HCT116 (cell line): Measurements from ENCODE around the gene RIMBP2. TPM values are rescaled to one million over a fixed set of nuclear protein-coding genes. Genes with fewer than 3 reads are reported as not detected.

ENCODE experiments used
- ATAC-seq: fragments of 200-7000 bp; cut with Tn5 transposase; 2 replicates; pipeline ENCODE4 v1.9.1; 2020; ENCODE audit warnings: mild to moderate bottlenecking, moderate library complexity
- BruUV-seq: library from RNA; stranded (reverse); fragments of 400-500 nt; replicated peaks from 2 replicates; lab custom pipeline; 2021; lab: Mats Ljungman, UMichigan
- CTCF ChIA-PET: fragments of 300-600 bp; sonication (Branson Sonifier 250); formaldehyde crosslinking; loops from one replicate; lab custom pipeline; 2021; ENCODE audit warnings: antibody characterized with exemption; lab: Charles Lee
- POLR2A ChIA-PET: fragments of 300-600, 350-600 bp; sonication (Branson Sonifier 250); formaldehyde crosslinking; loops from one replicate; lab custom pipeline; 2021; ENCODE audit warnings: antibody characterized with exemption; lab: Charles Lee
- RAD21 ChIA-PET, 2 experiments: fragments of 300-600 bp; sonication (Branson Sonifier 250); formaldehyde crosslinking; loops; one replicate each; lab custom pipeline; 2023; ENCODE audit warnings: low total read pairs in 2 of 2; ENCODE audit not compliant: uncharacterized antibody in 2 of 2, unreplicated experiment in 2 of 2, low non-redundant PET in 1 of 2; lab: Charles Lee
- DNase-seq: peaks from one replicate; pipeline ENCODE4 v3.0.0-alpha.2; 2010; ENCODE audit warnings: low read depth, low spot score
- H2AFZ ChIP-seq: fragments of 200-600 bp; shearing (Covaris generic), sonication (generic); 2 replicates; pipeline ENCODE4 v1.6.1; 2017; ENCODE audit warnings: low read depth, mixed run types, mixed read lengths, antibody characterized with exemption, low read length; ENCODE audit not compliant: poor library complexity, severe bottlenecking
- H3K27ac ChIP-seq: 2 replicates; pipeline ENCODE4 v1.5.1; 2012; ENCODE audit warnings: low read depth, low read length
- H3K27me3 ChIP-seq: fragments of 200-600 bp; sonication (generic); 2 replicates; pipeline ENCODE4 v1.6.1; 2016; ENCODE audit warnings: mixed run types, low read length, mixed read lengths; ENCODE audit not compliant: insufficient read depth
- H3K36me3 ChIP-seq, 2 experiments: fragments of 200-500 bp in 1 of 2; fragments of 200-600 bp in 1 of 2; sonication (Bioruptor generic) in 1 of 2; sonication (generic) in 1 of 2; 2 replicates each; pipeline versions ENCODE4 v1.5.1 to v1.6.1; 2014 to 2016; ENCODE audit warnings: low read length in 2 of 2, inconsistent platforms in 1 of 2, mixed read lengths in 1 of 2, mixed run types in 1 of 2; ENCODE audit not compliant: insufficient read depth in 2 of 2, control insufficient read depth in 1 of 2
- H3K4me1 ChIP-seq, 2 experiments: fragments of 200-600 bp in 1 of 2; sonication (generic) in 1 of 2; 2 replicates each; pipeline versions ENCODE4 v1.5.1 to v1.6.1; 2012 to 2017; ENCODE audit warnings: low read length in 2 of 2, inconsistent platforms in 1 of 2, mild to moderate bottlenecking in 1 of 2, mixed read lengths in 1 of 2, mixed run types in 1 of 2, moderate library complexity in 1 of 2; ENCODE audit not compliant: insufficient read depth in 2 of 2, control insufficient read depth in 1 of 2
- H3K4me2 ChIP-seq: fragments of 200-600 bp; sonication (generic); 2 replicates; pipeline ENCODE4 v1.6.1; 2017; ENCODE audit warnings: mixed run types, low read length, mixed read lengths
- H3K4me3 ChIP-seq, 2 experiments: fragments of 200-600 bp in 1 of 2; sonication (generic) in 1 of 2; replicated peaks in 1 of 2; 2 replicates each; pipeline ENCODE4 v1.5.1; 2011 to 2016; ENCODE audit warnings: low read length in 2 of 2, control low read depth in 1 of 2, low read depth in 1 of 2, mild to moderate bottlenecking in 1 of 2, mixed read lengths in 1 of 2, mixed run types in 1 of 2
- H3K79me2 ChIP-seq: fragments of 200-600 bp; sonication (generic); 2 replicates; pipeline ENCODE4 v1.6.1; 2017; ENCODE audit warnings: mild to moderate bottlenecking, mixed run types, low read length, moderate library complexity, mixed read lengths; ENCODE audit not compliant: insufficient read depth
- H3K9ac ChIP-seq: fragments of 200-600 bp; sonication (generic); 2 replicates; pipeline ENCODE4 v1.6.1; 2016; ENCODE audit warnings: low read length, mixed read lengths
- H3K9me2 ChIP-seq: fragments of 200-600 bp; sonication (generic), shearing (Covaris generic); 2 replicates; pipeline ENCODE4 v1.6.1; 2017; ENCODE audit warnings: mixed run types, mild to moderate bottlenecking, moderate library complexity; ENCODE audit not compliant: insufficient read depth
- H3K9me3 ChIP-seq, 2 experiments: fragments of 200-500 bp in 1 of 2; fragments of 200-600 bp in 1 of 2; sonication (Bioruptor generic) in 1 of 2; sonication (generic) in 1 of 2; 2 replicates each; pipeline ENCODE4 v1.6.1; 2014 to 2017; ENCODE audit warnings: low read length in 2 of 2, mixed read lengths in 2 of 2, inconsistent platforms in 1 of 2, low read depth in 1 of 2, mild to moderate bottlenecking in 1 of 2, mixed run types in 1 of 2, moderate library complexity in 1 of 2; ENCODE audit not compliant: control insufficient read depth in 1 of 2, insufficient read depth in 1 of 2
- H4K20me1 ChIP-seq: fragments of 200-600 bp; sonication (generic), shearing (Covaris generic); 2 replicates; pipeline ENCODE4 v1.6.1; 2017; ENCODE audit warnings: mixed run types, mild to moderate bottlenecking, moderate library complexity; ENCODE audit not compliant: insufficient read depth
- CEBPB ChIP-seq: IDR thresholded peaks from 2 replicates; pipeline ENCODE4 v1.6.1; 2012; ENCODE audit warnings: low read depth
- CTCF ChIP-seq, 3 experiments: fragments of 200-600 bp in 1 of 3; sonication (generic) in 1 of 3; IDR thresholded peaks in 2 of 3; conservative IDR thresholded peaks in 1 of 3; 2 replicates each; pipeline ENCODE4 v1.5.1; 2012 to 2017; ENCODE audit warnings: low read depth in 2 of 3, low read length in 2 of 3, antibody characterized with exemption in 1 of 3, borderline replicate concordance in 1 of 3, control low read depth in 1 of 3, mild to moderate bottlenecking in 1 of 3, mixed read lengths in 1 of 3, mixed run types in 1 of 3, moderate library complexity in 1 of 3; ENCODE audit not compliant: insufficient read depth in 1 of 3
- EGR1 ChIP-seq: IDR thresholded peaks from 2 replicates; pipeline ENCODE4 v1.6.1; 2012; ENCODE audit warnings: low read depth
- EZH2 ChIP-seq: fragments of 200-600 bp; sonication (generic); IDR thresholded peaks from 2 replicates; pipeline ENCODE4 v1.6.1; 2017; ENCODE audit warnings: antibody characterized with exemption, mixed run types
- FOSL1 ChIP-seq: IDR thresholded peaks from 2 replicates; pipeline ENCODE4 v1.6.1; 2012; ENCODE audit warnings: low read depth
- JUND ChIP-seq: IDR thresholded peaks from 2 replicates; pipeline ENCODE4 v1.6.1; 2012
- RAD21 ChIP-seq: IDR thresholded peaks from 2 replicates; pipeline ENCODE4 v1.6.1; 2012; ENCODE audit warnings: low read depth, mild to moderate bottlenecking
- TCF7L2 ChIP-seq: IDR thresholded peaks from 2 replicates; pipeline ENCODE4 v1.7.0; 2011; ENCODE audit warnings: borderline replicate concordance, inconsistent platforms; ENCODE audit not compliant: insufficient read depth, insufficient read length; ENCODE audit errors: extremely low read depth
- ZFX ChIP-seq: fragments of 450-650 bp; IDR thresholded peaks from 2 replicates; pipeline ENCODE4 v1.6.1; 2017
- intact Hi-C: fragments of 100-400 bp; cut with micrococcal nuclease; formaldehyde crosslinking; loops from 2 replicates; pipeline ENCODE4 v1.10.0; 2022
- total RNA-seq: library from RNA; stranded (reverse); gene quantifications from one replicate; pipeline ENCODE4 v1.2.1, GENCODE V29; 2021; ENCODE audit not compliant: unreplicated experiment

Gene RIMBP2
- total RNA-seq, 1 experiment from 2014 or later: not detected

GRCh38 chr12:130465626-130466025 is 250.5 kb downstream of the RIMBP2 start (continued):
- TF ChIP-seq TCF7L2: no peak
- no peak for TF ChIP-seq CEBPB

GRCh38 chr12:130465046-130465445 is 251.1 kb downstream of the RIMBP2 start:
- Histone ChIP-seq H3K36me3 (no peaks in the 10 kb centered on the region), H3K79me2 (no peaks in the 10 kb centered on the region), H3K9ac (no peak overlapping the region), H3K9me3 (no peaks in the 10 kb centered on the region; a peak in 1 of 4 replicates), H3K4me2 (no peak overlapping the region), H3K27ac (no peak overlapping the region), H3K27me3 (no peaks in the 10 kb centered on the region), H3K4me1 (no peaks in the 10 kb centered on the region), H3K4me3 (no peak overlapping the region), H4K20me1 (no peaks in the 10 kb centered on the region), H3K9me2 (no peaks in the 10 kb centered on the region), H2AFZ (no peak overlapping the region)
- DNase-seq (no peak), ATAC-seq (no peak)
- BruUV-seq: no TSS peak
- CTCF ChIA-PET: no interaction called here
- POLR2A ChIA-PET: no interaction called here
- intact Hi-C loops: no loop called here
- TF ChIP-seq JUND (no peak), EGR1 (no peak), CTCF (IDR thresholded peaks at IDR 0.05 in 2 of 3, conservative IDR thresholded peaks at IDR 0.05 in 1 of 3; ENCODE audit: borderline replicate concordance in 1 of 3, insufficient read depth in 1 of 3, low read depth in 2 of 3, low read length in 2 of 3) (no peak), EZH2 (no peak), FOSL1 (no peak), ZFX (no peak), RAD21 (no peak)
- RAD21 ChIA-PET: no interaction called here
